ENCODE results near the gene SLC9A3. TPM values are rescaled to one million over a fixed set of nuclear protein-coding genes. Genes with fewer than 3 reads are reported as not detected.

Gene SLC9A3
- total and polyA plus RNA-seq, 2 of the 13 experiments (the other 11 are each of a cell fraction or from before 2014, with no cell fraction given): 1.5 to 1.8 TPM

GRCh38 chr5:532521-533242 is 8.4 kb upstream of the SLC9A3 start (continued):
- TF ChIP-seq ZNF142 (CRISPR knock-in tag; IDR thresholded peaks at IDR 0.05): no peak
- TF ChIP-seq NFE2 (CRISPR knock-in tag; IDR thresholded peaks at IDR 0.05): no peak
- no peak for TF ChIP-seq ZNF362 (CRISPR knock-in tag; IDR thresholded peaks at IDR 0.05; ENCODE audit: borderline replicate concordance)
- TF ChIP-seq ZBTB2 (CRISPR knock-in tag; IDR thresholded peaks at IDR 0.05; ENCODE audit: low read depth): no peak
- no peak for TF ChIP-seq SNAPC5 (CRISPR knock-in tag; IDR thresholded peaks at IDR 0.05; ENCODE audit: borderline replicate concordance)
- no peak for TF ChIP-seq MTA1 (CRISPR knock-in tag; IDR thresholded peaks at IDR 0.05; ENCODE audit: borderline replicate concordance)
- peak; percentile 25 for TF ChIP-seq XRCC5 (optimal IDR thresholded peaks at IDR 0.05; ENCODE audit: low read length)
- no peak for TF ChIP-seq TOPORS (CRISPR knock-in tag; IDR thresholded peaks at IDR 0.05)
- no peak for TF ChIP-seq CBX1 (IDR thresholded peaks at IDR 0.05; ENCODE audit: low read depth)
- no peak for TF ChIP-seq FOXA3 (CRISPR knock-in tag; IDR thresholded peaks at IDR 0.05)
- no peak for TF ChIP-seq ZNF598 (CRISPR knock-in tag; IDR thresholded peaks at IDR 0.05; ENCODE audit: borderline replicate concordance)
- TF ChIP-seq SPEN (CRISPR knock-in tag; IDR thresholded peaks at IDR 0.05; ENCODE audit: low read depth): no peak
- no peak for TF ChIP-seq AGO1 (IDR thresholded peaks at IDR 0.05; ENCODE audit: low read depth, low read length, poor library complexity, severe bottlenecking)
- peak; percentile 73 for TF ChIP-seq TFAP4 (IDR thresholded peaks at IDR 0.05; ENCODE audit: borderline replicate concordance, low read depth)
- peak; percentile 48 for TF ChIP-seq RBFOX2 (IDR thresholded peaks at IDR 0.05; ENCODE audit: low read depth, low read length)
- no peak for TF ChIP-seq MTF1 (CRISPR knock-in tag; IDR thresholded peaks at IDR 0.05)
- TF ChIP-seq FOXK1 (CRISPR knock-in tag; IDR thresholded peaks at IDR 0.05; ENCODE audit: borderline replicate concordance, low read depth): no peak

Measured in HepG2 (cell line).